Activated CD4-positive, alpha-beta memory T cell treated with anti-CD3 and anti-CD28 coated beads for 36 hours (primary cell): ENCODE measurements around the gene CTTNBP2. TPM values are rescaled to one million over a fixed set of nuclear protein-coding genes. Genes with fewer than 3 reads are reported as not detected.

Experiments
- CTCF ChIA-PET: fragments of 350-600 bp; sonication (Branson Sonifier 250); formaldehyde crosslinking; loops from one replicate; lab custom pipeline; 2021; ENCODE audit warnings: antibody characterized with exemption, inconsistent platforms; lab: Charles Lee
- POLR2A ChIA-PET: fragments of 350-600 bp; sonication (Branson Sonifier 250); formaldehyde crosslinking; loops from one replicate; lab custom pipeline; 2021; ENCODE audit warnings: antibody characterized with exemption; lab: Charles Lee
- DNase-seq: peaks from one replicate; pipeline ENCODE4 v3.0.0-alpha.2; 2020
- H3K27ac Mint-ChIP-seq: one replicate; pipeline ENCODE4 v1.8.0; 2021; ENCODE audit warnings: mixed read lengths
- H3K27me3 Mint-ChIP-seq: one replicate; pipeline ENCODE4 v1.8.0; 2021; ENCODE audit warnings: mixed read lengths
- H3K36me3 Mint-ChIP-seq: one replicate; pipeline ENCODE4 v1.8.0; 2021; ENCODE audit warnings: mixed read lengths
- H3K4me1 Mint-ChIP-seq: one replicate; pipeline ENCODE4 v1.8.0; 2021; ENCODE audit warnings: low read depth, mixed read lengths
- H3K4me3 Mint-ChIP-seq: one replicate; pipeline ENCODE4 v1.8.0; 2021; ENCODE audit warnings: mild to moderate bottlenecking, mixed read lengths
- H3K9me3 Mint-ChIP-seq: one replicate; pipeline ENCODE4 v1.8.0; 2021; ENCODE audit warnings: mixed read lengths
- intact Hi-C: fragments of 100-400 bp; cut with micrococcal nuclease; formaldehyde crosslinking; loops from one replicate; pipeline ENCODE4 v1.15.1; 2023
- total RNA-seq, 2 experiments: library from RNA; stranded (reverse); gene quantifications; one replicate each; pipeline ENCODE4 v1.2.3, GENCODE V29; 2021

Gene CTTNBP2
- total RNA-seq, 2 experiments from 2014 or later, result not detected

- intact Hi-C loops, result no loop called here
- Mint-ChIP-seq H3K4me3 (no peak overlapping the region), H3K36me3 (no peaks in the 10 kb centered on the region), H3K4me1 (no peaks in the 10 kb centered on the region), H3K27me3 (no peaks in the 10 kb centered on the region), H3K27ac (no peak overlapping the region), H3K9me3 (no peaks in the 10 kb centered on the region)
- DNase-seq, result no peak
- CTCF ChIA-PET, result no interaction called here
- POLR2A ChIA-PET, result no interaction called here
These were observed 83.0 kb downstream of the CTTNBP2 start for GRCh38 chr7:117790251-117790650.

- H3K4me3 Mint-ChIP-seq, result no peak overlapping the region
- no peaks in the 10 kb centered on the region for H3K36me3 Mint-ChIP-seq
- H3K9me3 Mint-ChIP-seq, result no peaks in the 10 kb centered on the region
- H3K4me1 Mint-ChIP-seq, result no peaks in the 10 kb centered on the region
- CTCF ChIA-PET, result no interaction called here
- DNase-seq, result no peak
- no peaks in the 10 kb centered on the region for H3K27me3 Mint-ChIP-seq
- H3K27ac Mint-ChIP-seq, result no peak overlapping the region
- intact Hi-C loops, result no loop called here
- POLR2A ChIA-PET, result no interaction called here
These were observed 87.8 kb downstream of the CTTNBP2 start for GRCh38 chr7:117785431-117785830.

DNA sequence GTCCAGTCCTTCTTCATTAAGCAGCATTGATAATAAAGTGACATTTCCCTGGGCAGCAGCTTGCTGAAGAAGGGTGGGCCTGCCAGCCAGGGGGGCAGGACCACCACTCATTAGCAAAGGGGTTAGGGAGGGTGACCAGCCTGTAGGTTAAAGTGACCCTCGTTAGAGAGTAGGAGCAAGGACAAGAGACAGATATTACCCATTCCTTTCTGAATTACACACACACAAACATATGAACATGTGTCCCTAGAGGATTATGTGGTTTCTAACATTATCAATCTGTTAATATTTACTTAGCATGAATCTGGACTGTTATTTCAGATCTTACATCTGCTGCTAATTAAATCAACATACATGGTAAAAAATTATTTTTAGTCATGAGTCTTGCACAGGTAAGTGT lies 88.9 kb downstream of the CTTNBP2 start:
- intact Hi-C loops, result no loop called here
- Mint-ChIP-seq H3K4me3 (no peak overlapping the region), H3K9me3 (no peaks in the 10 kb centered on the region), H3K36me3 (no peaks in the 10 kb centered on the region), H3K27ac (no peak overlapping the region), H3K27me3 (no peaks in the 10 kb centered on the region), H3K4me1 (no peaks in the 10 kb centered on the region)
- DNase-seq, result no peak
- CTCF ChIA-PET, result no interaction called here
- POLR2A ChIA-PET, result no interaction called here

DNA sequence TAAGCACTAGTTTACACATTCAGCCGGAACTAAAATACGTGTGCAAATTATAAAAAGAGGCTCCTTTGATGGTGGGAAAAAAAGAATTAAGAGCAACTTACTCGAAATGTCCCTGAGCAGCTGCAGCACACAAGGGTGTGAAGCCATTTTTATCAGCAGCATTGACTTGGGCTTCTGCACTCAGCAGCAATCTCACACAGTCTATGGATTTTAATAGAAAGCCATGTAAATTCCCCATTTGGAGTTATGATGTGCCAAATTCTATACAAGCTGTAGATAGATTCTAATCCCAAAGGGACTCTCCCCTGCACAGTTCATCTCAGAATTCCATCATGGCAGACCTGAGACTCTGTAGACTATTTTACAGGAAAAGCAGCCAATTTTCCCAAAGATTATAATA lies 90.5 kb downstream of the CTTNBP2 start:
- intact Hi-C loops, result no loop called here
- Mint-ChIP-seq H3K9me3 (no peaks in the 10 kb centered on the region), H3K4me1 (no peaks in the 10 kb centered on the region), H3K36me3 (no peaks in the 10 kb centered on the region), H3K27me3 (no peaks in the 10 kb centered on the region), H3K4me3 (no peak overlapping the region), H3K27ac (no peak overlapping the region)
- DNase-seq, result no peak
- ChIA-PET POLR2A (no interaction called here), CTCF (no interaction called here)

- no peak for DNase-seq
- intact Hi-C loops, result no loop called here
- Mint-ChIP-seq H3K36me3 (no peaks in the 10 kb centered on the region), H3K27ac (no peak overlapping the region), H3K4me3 (no peak overlapping the region), H3K9me3 (no peaks in the 10 kb centered on the region), H3K27me3 (no peaks in the 10 kb centered on the region), H3K4me1 (no peaks in the 10 kb centered on the region)
- CTCF ChIA-PET, result no interaction called here
- POLR2A ChIA-PET, result no interaction called here
These were observed 91.5 kb downstream of the CTTNBP2 start for GRCh38 chr7:117781707-117782106.

GRCh38 chr7:117780832-117781231 lies 92.4 kb downstream of the CTTNBP2 start:
- intact Hi-C loops, result no loop called here
- Mint-ChIP-seq H3K36me3 (no peaks in the 10 kb centered on the region), H3K9me3 (no peaks in the 10 kb centered on the region), H3K27me3 (no peaks in the 10 kb centered on the region), H3K4me1 (no peaks in the 10 kb centered on the region), H3K27ac (no peak overlapping the region), H3K4me3 (no peak overlapping the region)
- POLR2A ChIA-PET, result no interaction called here
- CTCF ChIA-PET, result no interaction called here
- no peak for DNase-seq

- no peak overlapping the region for H3K4me3 Mint-ChIP-seq
- ChIA-PET CTCF (no interaction called here), POLR2A (no interaction called here)
- H3K9me3 Mint-ChIP-seq, result no peaks in the 10 kb centered on the region
- intact Hi-C loops, result no loop called here
- H3K27me3 Mint-ChIP-seq, result no peaks in the 10 kb centered on the region
- no peaks in the 10 kb centered on the region for H3K4me1 Mint-ChIP-seq
- no peaks in the 10 kb centered on the region for H3K36me3 Mint-ChIP-seq
- no peak for DNase-seq
- no peak overlapping the region for H3K27ac Mint-ChIP-seq
These were observed 95.7 kb downstream of the CTTNBP2 start for GRCh38 chr7:117777335-117778142.

GRCh38 chr7:117776224-117776623 lies 97.0 kb downstream of the CTTNBP2 start:
- ChIA-PET POLR2A (no interaction called here), CTCF (no interaction called here)
- no peak for DNase-seq
- H3K9me3 Mint-ChIP-seq, result no peaks in the 10 kb centered on the region
- no peak overlapping the region for H3K27ac Mint-ChIP-seq
- intact Hi-C loops, result no loop called here
- no peaks in the 10 kb centered on the region for H3K27me3 Mint-ChIP-seq
- no peaks in the 10 kb centered on the region for H3K36me3 Mint-ChIP-seq
- no peak overlapping the region for H3K4me3 Mint-ChIP-seq
- H3K4me1 Mint-ChIP-seq, result no peaks in the 10 kb centered on the region

DNA sequence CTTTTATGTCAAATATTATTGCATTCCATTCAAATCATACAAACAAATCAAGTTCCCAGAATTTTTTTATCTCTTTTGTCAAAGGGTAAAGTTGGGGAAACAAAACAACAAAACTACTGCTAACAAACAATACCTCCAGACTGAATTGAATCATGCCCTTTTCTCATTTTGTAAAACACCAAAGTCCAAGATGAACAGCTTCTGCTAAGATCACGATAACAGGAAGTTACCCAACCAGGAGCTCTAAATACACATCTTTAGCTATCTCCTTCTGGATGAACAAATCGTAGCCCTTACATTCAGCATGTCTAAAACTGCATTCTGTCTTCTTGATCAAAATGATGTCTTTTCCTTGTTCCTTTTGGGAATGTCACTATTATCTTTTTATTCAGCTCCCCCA lies 97.4 kb downstream of the CTTNBP2 start:
- CTCF ChIA-PET, result no interaction called here
- no peak overlapping the region for H3K4me3 Mint-ChIP-seq
- POLR2A ChIA-PET, result no interaction called here
- H3K36me3 Mint-ChIP-seq, result no peaks in the 10 kb centered on the region
- H3K27me3 Mint-ChIP-seq, result no peaks in the 10 kb centered on the region
- H3K9me3 Mint-ChIP-seq, result no peaks in the 10 kb centered on the region
- H3K4me1 Mint-ChIP-seq, result no peaks in the 10 kb centered on the region
- intact Hi-C loops, result no loop called here
- no peak overlapping the region for H3K27ac Mint-ChIP-seq
- DNase-seq, result no peak

DNA sequence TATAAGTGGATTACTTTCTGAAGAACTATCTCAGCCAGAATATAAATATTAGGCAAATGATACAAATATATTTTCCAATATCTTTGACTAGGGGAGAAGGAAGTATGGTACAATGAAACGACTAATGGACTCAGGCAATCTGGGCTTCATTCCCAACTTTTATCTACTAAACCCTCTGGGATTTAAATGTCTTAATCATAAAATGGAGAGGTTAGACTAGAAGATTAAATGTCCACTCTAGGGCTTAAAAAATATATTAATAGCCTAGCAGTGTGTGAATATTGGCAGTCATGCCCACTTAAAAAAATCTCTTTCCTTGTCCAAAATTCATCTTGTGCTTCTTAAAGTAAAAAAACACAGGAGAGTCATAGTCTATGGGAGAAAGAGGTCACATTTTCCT lies 98.3 kb downstream of the CTTNBP2 start:
- intact Hi-C loops, result no loop called here
- H3K4me3 Mint-ChIP-seq, result no peak overlapping the region
- no peak overlapping the region for H3K27ac Mint-ChIP-seq
- H3K27me3 Mint-ChIP-seq, result no peaks in the 10 kb centered on the region
- no peak for DNase-seq
- CTCF ChIA-PET, result no interaction called here
- no peaks in the 10 kb centered on the region for H3K36me3 Mint-ChIP-seq
- H3K4me1 Mint-ChIP-seq, result no peaks in the 10 kb centered on the region
- no peaks in the 10 kb centered on the region for H3K9me3 Mint-ChIP-seq
- POLR2A ChIA-PET, result no interaction called here

GRCh38 chr7:117772421-117772820 lies 100.8 kb downstream of the CTTNBP2 start:
- ChIA-PET CTCF (no interaction called here), POLR2A (no interaction called here)
- no peak for DNase-seq
- no peaks in the 10 kb centered on the region for H3K36me3 Mint-ChIP-seq
- no peaks in the 10 kb centered on the region for H3K9me3 Mint-ChIP-seq
- intact Hi-C loops, result no loop called here
- no peak overlapping the region for H3K4me3 Mint-ChIP-seq
- no peaks in the 10 kb centered on the region for H3K4me1 Mint-ChIP-seq
- H3K27ac Mint-ChIP-seq, result no peak overlapping the region
- no peaks in the 10 kb centered on the region for H3K27me3 Mint-ChIP-seq

DNA sequence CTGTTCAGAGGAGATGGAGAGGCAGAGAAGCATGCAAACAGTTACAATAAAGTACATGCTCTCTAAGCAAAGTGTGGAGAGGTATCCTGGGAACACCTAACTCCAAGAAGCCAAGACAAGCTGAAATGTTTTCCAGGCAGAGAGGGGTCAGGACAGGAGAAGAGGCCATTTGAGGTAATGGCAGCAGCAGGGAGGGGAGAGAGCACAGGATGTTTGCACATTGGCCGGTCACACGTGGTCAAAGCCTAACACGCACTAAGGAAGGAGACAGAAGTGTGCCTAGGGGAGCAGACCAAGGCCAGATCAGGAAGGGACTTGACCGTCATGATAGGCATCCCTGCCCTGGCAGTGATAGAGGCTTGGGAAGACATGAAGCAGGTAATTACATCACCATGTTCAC lies 101.5 kb downstream of the CTTNBP2 start:
- POLR2A ChIA-PET, result no interaction called here
- no peaks in the 10 kb centered on the region for H3K9me3 Mint-ChIP-seq
- intact Hi-C loops, result no loop called here
- no peak for DNase-seq
- no peak overlapping the region for H3K4me3 Mint-ChIP-seq
- H3K27me3 Mint-ChIP-seq, result no peaks in the 10 kb centered on the region
- CTCF ChIA-PET, result no interaction called here
- H3K27ac Mint-ChIP-seq, result no peak overlapping the region
- no peaks in the 10 kb centered on the region for H3K36me3 Mint-ChIP-seq
- H3K4me1 Mint-ChIP-seq, result no peaks in the 10 kb centered on the region

GRCh38 chr7:117769085-117769484 lies 104.2 kb downstream of the CTTNBP2 start:
- no peak overlapping the region for H3K27ac Mint-ChIP-seq
- no peak overlapping the region for H3K4me3 Mint-ChIP-seq
- POLR2A ChIA-PET, result no interaction called here
- H3K27me3 Mint-ChIP-seq, result peaks cover 3% of the 10 kb centered on the region
- DNase-seq, result no peak
- no peaks in the 10 kb centered on the region for H3K9me3 Mint-ChIP-seq
- CTCF ChIA-PET, result no interaction called here
- intact Hi-C loops, result no loop called here
- no peaks in the 10 kb centered on the region for H3K4me1 Mint-ChIP-seq
- H3K36me3 Mint-ChIP-seq, result no peaks in the 10 kb centered on the region
